ENCODE results near the gene DNAJC16. TPM values are rescaled to one million over a fixed set of nuclear protein-coding genes. Genes with fewer than 3 reads are reported as not detected.
A peak's percentile ranks its signal among the peaks of the same experiment; 100 is the strongest.

The DNAJC16 gene
- total and polyA plus RNA-seq, 2 of the 13 experiments (the other 11 are each of a cell fraction or from before 2014, with no cell fraction given) = 11.4 to 15.4 TPM

- TF ChIP-seq MED8 (CRISPR knock-in tag; IDR thresholded peaks at IDR 0.05; ENCODE audit: insufficient replicate concordance) (no peak), ONECUT2 (CRISPR knock-in tag; IDR thresholded peaks at IDR 0.05) (no peak; the same call in 1 of the 2 replicates), ZNF44 (CRISPR knock-in tag; IDR thresholded peaks at IDR 0.05) (peak; percentile 64; the same call in 1 of the 2 replicates), GZF1 (CRISPR knock-in tag; IDR thresholded peaks at IDR 0.05) (peak; percentile 82; the same call in 1 of the 2 replicates), YEATS4 (CRISPR knock-in tag; IDR thresholded peaks at IDR 0.05; ENCODE audit: borderline replicate concordance) (no peak; the same call in 1 of the 2 replicates), ZNF747 (CRISPR knock-in tag; IDR thresholded peaks at IDR 0.05; ENCODE audit: borderline replicate concordance) (peak; percentile 96; the same call in 1 of the 2 replicates), GTF3A (CRISPR knock-in tag; conservative IDR thresholded peaks at IDR 0.05) (no peak), ARHGAP35 (CRISPR knock-in tag; IDR thresholded peaks at IDR 0.05; ENCODE audit: borderline replicate concordance) (peak; percentile 39; the same call in 1 of the 2 replicates), CCAR2 (optimal IDR thresholded peaks at IDR 0.05; ENCODE audit: low read depth, low read length) (no peak), SSRP1 (CRISPR knock-in tag; IDR thresholded peaks at IDR 0.05) (no peak), MAFG (CRISPR knock-in tag; IDR thresholded peaks at IDR 0.05) (no peak), ZNF136 (CRISPR knock-in tag; IDR thresholded peaks at IDR 0.05; ENCODE audit: low read depth) (peak; percentile 83; the same call in 1 of the 2 replicates), ZNF775 (CRISPR knock-in tag; IDR thresholded peaks at IDR 0.05; ENCODE audit: borderline replicate concordance) (no peak), ZNF713 (CRISPR knock-in tag; IDR thresholded peaks at IDR 0.05) (no peak), KDM5B (CRISPR knock-in tag; IDR thresholded peaks at IDR 0.05; ENCODE audit: borderline replicate concordance) (peak; percentile 82; the same call in 1 of the 2 replicates), ZBTB1 (CRISPR knock-in tag; IDR thresholded peaks at IDR 0.05; ENCODE audit: borderline replicate concordance) (no peak), RARA (CRISPR knock-in tag; IDR thresholded peaks at IDR 0.05) (peak; percentile 53; the same call in 1 of the 2 replicates), HNRNPUL1 (IDR thresholded peaks at IDR 0.05; ENCODE audit: low read depth, low read length) (no peak), ZNF20 (CRISPR knock-in tag; IDR thresholded peaks at IDR 0.05) (no peak)
- TF ChIP-seq, protein P1, sequence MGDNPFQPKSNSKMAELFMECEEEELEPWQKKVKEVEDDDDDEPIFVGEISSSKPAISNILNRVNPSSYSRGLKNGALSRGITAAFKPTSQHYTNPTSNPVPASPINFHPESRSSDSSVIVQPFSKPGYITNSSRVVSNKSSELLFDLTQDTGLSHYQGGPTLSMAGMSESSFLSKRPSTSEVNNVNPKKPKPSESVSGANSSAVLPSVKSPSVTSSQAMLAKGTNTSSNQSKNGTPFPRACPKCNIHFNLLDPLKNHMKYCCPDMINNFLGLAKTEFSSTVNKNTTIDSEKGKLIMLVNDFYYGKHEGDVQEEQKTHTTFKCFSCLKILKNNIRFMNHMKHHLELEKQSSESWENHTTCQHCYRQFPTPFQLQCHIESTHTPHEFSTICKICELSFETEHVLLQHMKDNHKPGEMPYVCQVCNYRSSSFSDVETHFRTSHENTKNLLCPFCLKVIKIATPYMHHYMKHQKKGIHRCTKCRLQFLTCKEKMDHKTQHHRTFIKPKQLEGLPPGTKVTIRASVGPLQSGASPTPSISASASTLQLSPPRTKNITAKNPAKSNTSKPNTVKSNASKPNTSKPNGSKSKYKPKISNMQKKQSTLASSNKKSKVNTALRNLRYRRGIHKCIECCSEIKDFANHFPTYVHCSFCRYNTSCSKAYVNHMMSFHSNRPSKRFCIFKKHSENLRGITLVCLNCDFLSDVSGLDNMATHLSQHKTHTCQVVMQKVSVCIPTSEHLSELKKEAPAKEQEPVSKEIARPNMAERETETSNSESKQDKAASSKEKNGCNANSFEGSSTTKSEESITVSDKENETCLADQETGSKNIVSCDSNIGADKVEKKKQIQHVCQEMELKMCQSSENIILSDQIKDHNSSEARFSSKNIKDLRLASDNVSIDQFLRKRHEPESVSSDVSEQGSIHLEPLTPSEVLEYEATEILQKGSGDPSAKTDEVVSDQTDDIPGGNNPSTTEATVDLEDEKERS (CRISPR knock-in tag; IDR thresholded peaks at IDR 0.05) = peak; percentile 76; the same call in 1 of the 2 replicates
- TF ChIP-seq, protein P2, sequence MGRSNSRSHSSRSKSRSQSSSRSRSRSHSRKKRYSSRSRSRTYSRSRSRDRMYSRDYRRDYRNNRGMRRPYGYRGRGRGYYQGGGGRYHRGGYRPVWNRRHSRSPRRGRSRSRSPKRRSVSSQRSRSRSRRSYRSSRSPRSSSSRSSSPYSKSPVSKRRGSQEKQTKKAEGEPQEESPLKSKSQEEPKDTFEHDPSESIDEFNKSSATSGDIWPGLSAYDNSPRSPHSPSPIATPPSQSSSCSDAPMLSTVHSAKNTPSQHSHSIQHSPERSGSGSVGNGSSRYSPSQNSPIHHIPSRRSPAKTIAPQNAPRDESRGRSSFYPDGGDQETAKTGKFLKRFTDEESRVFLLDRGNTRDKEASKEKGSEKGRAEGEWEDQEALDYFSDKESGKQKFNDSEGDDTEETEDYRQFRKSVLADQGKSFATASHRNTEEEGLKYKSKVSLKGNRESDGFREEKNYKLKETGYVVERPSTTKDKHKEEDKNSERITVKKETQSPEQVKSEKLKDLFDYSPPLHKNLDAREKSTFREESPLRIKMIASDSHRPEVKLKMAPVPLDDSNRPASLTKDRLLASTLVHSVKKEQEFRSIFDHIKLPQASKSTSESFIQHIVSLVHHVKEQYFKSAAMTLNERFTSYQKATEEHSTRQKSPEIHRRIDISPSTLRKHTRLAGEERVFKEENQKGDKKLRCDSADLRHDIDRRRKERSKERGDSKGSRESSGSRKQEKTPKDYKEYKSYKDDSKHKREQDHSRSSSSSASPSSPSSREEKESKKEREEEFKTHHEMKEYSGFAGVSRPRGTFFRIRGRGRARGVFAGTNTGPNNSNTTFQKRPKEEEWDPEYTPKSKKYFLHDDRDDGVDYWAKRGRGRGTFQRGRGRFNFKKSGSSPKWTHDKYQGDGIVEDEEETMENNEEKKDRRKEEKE (IDR thresholded peaks at IDR 0.05) = no peak
Observed at GRCh38 chr1:15603050-15603965, 76.7 kb downstream of the DNAJC16 start (continued).

Measured in HepG2 (cell line).